AG04450 (cell line): ENCODE data around the gene MVB12A. TPM values are rescaled to one million over a fixed set of nuclear protein-coding genes. Genes with fewer than 3 reads are reported as not detected.
A peak's percentile ranks its signal among the peaks of the same experiment; 100 is the strongest.

ENCODE experiments used
- CTCF ChIA-PET: fragments of 300-600, 350-600 bp; formaldehyde crosslinking; extraction: SDS; loops from one replicate; lab custom pipeline; 2022; ENCODE audit warnings: antibody characterized with exemption, inconsistent platforms; lab: Charles Lee
- POLR2A ChIA-PET: fragments of 350-600 bp; formaldehyde crosslinking; extraction: SDS; loops from one replicate; lab custom pipeline; 2021; ENCODE audit warnings: antibody characterized with exemption, inconsistent platforms; lab: Yijun Ruan, JAX
- DNase-seq: peaks from one replicate; pipeline ENCODE4 v3.0.0-alpha.2; 2011; ENCODE audit warnings: low read depth, low spot score
- H3K27ac ChIP-seq: one replicate; pipeline ENCODE4 v1.5.1; 2012; ENCODE audit warnings: low read depth, low read length, control low read depth
- H3K27me3 ChIP-seq: one replicate; pipeline ENCODE4 v1.6.0; 2012; ENCODE audit warnings: low read length; ENCODE audit not compliant: control insufficient read depth, insufficient read depth
- H3K4me3 ChIP-seq: 2 replicates; pipeline ENCODE4 v1.5.1; 2011; ENCODE audit warnings: mild to moderate bottlenecking, low read depth, low read length, control low read depth
- H3K9me3 ChIP-seq: 2 replicates; pipeline ENCODE4 v1.5.1; 2012; ENCODE audit warnings: low read length; ENCODE audit not compliant: control insufficient read depth, insufficient read depth
- polyA plus RNA-seq: library from polyadenylated mRNA; depleted of rRNA; stranded (reverse); fragments of >200 nt; gene quantifications from 2 replicates; pipeline ENCODE4 v1.2.3, GENCODE V29; 2011
- TF ChIP-seq, protein P1 (sequence below): IDR thresholded peaks from 2 replicates; pipeline ENCODE4 v1.5.1; 2011; ENCODE audit warnings: low read depth, low read length, control low read depth, inconsistent platforms

The MVB12A gene
- polyA plus RNA-seq, 1 experiment: 22.5 TPM

DNA sequence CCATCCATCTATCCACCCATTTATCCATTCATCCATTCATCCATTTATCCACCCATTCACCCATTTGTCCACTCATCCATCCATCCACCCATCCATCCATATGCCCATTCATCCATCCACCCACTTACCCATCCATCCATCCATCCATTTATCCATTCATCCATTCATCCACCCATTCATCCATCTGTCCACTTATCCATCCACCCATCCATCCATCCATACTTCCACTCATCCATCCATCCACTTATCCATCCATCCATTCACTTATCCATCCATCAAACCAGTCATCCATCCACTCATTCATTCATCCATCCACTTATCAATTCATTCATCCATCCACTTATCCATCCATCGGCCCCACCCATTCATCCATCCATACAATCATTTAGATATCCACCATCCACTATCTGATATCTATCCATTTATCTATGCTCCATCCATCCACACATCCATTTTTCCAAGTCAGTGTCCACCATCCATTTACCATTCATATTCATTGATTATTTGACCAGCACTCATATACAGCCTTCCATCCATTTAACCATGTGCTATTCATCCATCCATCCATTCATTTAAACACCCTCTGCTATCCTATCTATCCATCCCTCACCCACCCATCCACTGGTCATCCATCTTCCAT, 25.8 kb downstream of the MVB12A start:
- no peaks in the 10 kb centered on the region for H3K9me3 ChIP-seq
- H3K4me3 ChIP-seq: no peak overlapping the region
- no peak for DNase-seq
- CTCF ChIA-PET: no interaction called here
- no peak overlapping the region for H3K27ac ChIP-seq
- POLR2A ChIA-PET: no interaction called here
- TF ChIP-seq, protein P1, sequence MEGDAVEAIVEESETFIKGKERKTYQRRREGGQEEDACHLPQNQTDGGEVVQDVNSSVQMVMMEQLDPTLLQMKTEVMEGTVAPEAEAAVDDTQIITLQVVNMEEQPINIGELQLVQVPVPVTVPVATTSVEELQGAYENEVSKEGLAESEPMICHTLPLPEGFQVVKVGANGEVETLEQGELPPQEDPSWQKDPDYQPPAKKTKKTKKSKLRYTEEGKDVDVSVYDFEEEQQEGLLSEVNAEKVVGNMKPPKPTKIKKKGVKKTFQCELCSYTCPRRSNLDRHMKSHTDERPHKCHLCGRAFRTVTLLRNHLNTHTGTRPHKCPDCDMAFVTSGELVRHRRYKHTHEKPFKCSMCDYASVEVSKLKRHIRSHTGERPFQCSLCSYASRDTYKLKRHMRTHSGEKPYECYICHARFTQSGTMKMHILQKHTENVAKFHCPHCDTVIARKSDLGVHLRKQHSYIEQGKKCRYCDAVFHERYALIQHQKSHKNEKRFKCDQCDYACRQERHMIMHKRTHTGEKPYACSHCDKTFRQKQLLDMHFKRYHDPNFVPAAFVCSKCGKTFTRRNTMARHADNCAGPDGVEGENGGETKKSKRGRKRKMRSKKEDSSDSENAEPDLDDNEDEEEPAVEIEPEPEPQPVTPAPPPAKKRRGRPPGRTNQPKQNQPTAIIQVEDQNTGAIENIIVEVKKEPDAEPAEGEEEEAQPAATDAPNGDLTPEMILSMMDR: no peak
- H3K27me3 ChIP-seq: peaks cover 20% of the 10 kb centered on the region

DNA sequence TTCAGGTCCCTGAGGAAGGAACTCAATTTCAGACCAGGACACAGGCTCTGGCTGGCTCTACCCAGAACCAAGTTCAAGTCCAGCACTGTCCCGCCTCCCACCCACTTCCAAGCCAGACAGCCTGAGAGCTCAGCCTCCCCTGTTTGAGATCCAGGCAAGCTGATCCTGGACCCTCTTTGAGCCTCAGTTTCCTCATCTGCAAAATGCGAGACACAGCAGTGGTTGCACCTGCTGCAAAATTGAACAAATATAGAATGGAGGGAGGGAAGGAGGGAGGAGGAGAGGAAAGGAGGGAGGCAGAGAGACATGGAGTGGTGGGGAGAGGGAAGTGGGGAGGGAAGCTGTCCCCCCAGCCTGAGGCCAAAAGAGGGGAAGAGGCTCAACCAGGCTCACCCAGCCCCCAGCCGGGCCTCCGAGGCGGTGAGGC, 27.9 kb downstream of the MVB12A start:
- H3K27ac ChIP-seq: no peak overlapping the region
- no peak for DNase-seq
- H3K27me3 ChIP-seq: peaks cover 23% of the 10 kb centered on the region
- ChIA-PET POLR2A (no interaction called here), CTCF (interaction anchor here (1.2 to 1.3 kb wide), 2 partner anchors 15 to 100 kb away, joined by 3 read pairs; no protein-coding TSS in a partner anchor)
- peak overlapping the region; percentile 31; the same call in 1 of the 2 replicates for H3K4me3 ChIP-seq
- H3K9me3 ChIP-seq: no peaks in the 10 kb centered on the region
- TF ChIP-seq, protein P1: no peak

DNA sequence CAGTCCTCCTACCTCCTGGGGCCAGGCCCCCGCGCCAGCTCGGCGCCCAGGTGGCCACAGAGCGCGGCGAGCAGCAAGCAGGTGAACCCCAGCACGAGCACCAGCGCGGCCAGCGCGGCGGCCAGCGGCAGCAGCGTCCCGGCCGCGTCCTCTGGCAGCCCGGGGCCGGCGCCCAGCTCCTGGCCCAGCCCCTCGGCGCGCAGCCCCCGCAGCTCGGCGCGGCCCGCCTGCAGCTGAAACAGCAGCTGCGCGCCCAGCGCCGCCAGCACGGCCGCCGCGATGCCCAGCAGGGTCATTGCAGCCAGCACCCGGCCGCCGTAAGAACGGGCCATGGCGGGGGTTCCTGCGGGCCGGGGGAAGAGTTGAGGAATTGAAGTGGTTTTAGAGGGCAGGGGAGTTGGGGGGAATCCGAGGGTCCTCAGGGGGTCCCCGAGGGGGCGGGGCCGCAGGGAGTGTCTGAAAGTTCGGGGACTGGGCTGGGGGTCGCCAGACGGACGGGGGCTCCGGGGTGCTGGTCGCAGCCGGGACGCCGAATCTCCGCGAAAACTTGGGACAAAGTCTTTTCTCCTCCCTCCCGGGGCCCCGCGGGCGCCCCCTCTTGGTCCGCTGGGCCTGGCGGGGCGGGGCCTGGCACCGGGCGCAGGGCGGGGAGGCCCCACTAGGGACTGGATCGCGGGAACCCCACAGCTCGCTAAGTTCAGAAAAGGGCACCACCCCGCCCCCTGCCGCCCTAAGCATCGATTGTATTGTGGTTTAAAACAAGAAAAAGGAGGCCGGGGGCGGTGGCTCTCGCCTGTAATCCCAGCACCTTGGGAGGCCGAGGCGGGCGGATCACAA, 28.5 kb downstream of the MVB12A start, which contains the start of gene TMEM221:
Gene TMEM221, minus strand, starts transcription at position 538 of the 837 bp plus-strand sequence. Its CDS starts 206 bp downstream, at position 332.
- no peak for DNase-seq
- CTCF ChIA-PET: interaction anchor here (0.6 to 1.4 kb wide), 4 partner anchors 15 to 101 kb away, joined by 3 to 4 read pairs (median 3); no protein-coding TSS in a partner anchor
- Histone ChIP-seq H3K4me3 (peak within 1 kb of the TSS; percentile 46), H3K27me3 (peaks cover 25% of the 10 kb centered on the region), H3K9me3 (peaks cover 2% of the 10 kb centered on the region; the same call in 1 of the 2 replicates), H3K27ac (no peak within 1 kb of the TSS)
- TF ChIP-seq, protein P1: peak; percentile 56
- POLR2A ChIA-PET: no interaction called here

DNA sequence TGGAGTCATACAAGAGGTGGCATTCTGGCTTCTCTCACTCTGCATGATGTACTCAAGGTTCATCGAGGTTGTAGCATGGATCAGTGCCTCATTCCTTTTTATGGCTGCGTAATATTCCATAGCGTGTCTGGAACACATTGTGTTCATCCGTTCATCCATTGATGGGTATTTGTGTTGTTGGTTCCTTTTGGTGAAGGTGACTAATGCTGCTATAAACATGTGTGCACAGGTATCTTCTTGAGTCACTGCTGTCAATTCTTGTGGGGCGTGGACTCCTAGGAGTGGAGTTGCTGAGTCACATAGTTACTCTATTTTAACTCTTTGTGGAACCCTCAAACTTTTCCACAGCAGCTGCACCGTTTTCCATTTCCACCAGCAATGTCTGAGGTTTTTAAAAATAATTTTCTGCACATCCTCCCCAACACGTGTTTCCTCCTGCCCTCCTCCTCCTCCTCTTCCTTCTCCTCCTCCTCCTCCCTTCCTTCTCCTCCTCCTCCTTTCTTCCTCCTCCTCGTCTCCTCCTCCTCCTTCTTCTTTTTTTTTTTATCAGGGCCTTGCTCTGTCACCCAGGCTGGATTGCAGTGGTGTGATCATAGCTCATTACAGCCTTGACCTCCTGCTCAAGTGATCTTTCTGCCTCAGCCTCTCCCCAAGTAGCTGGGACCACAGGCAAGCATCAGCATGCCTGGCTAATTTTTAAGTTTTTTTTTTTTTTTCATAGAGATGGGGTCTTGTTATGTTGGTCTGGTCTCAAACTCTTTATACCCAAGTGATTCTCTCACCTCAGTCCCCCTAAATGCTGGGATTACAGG, 30.6 kb downstream of the MVB12A start:
- no peak overlapping the region for H3K4me3 ChIP-seq
- no peak overlapping the region for H3K27ac ChIP-seq
- POLR2A ChIA-PET: no interaction called here
- H3K27me3 ChIP-seq: peaks cover 39% of the 10 kb centered on the region
- TF ChIP-seq, protein P1: no peak
- DNase-seq: no peak
- peaks cover 4% of the 10 kb centered on the region; the same call in 1 of the 2 replicates for H3K9me3 ChIP-seq
- CTCF ChIA-PET: interaction anchor here (1.1 kb wide), 1 partner anchor 25 kb away, joined by 5 read pairs; no protein-coding TSS in a partner anchor
